Lower lobe of right lung (tissue), 2 donors: ENCODE results near the gene NEMP1. TPM values are rescaled to one million over a fixed set of nuclear protein-coding genes. Genes with fewer than 3 reads are reported as not detected.
A peak's percentile ranks its signal among the peaks of the same experiment; 100 is the strongest.

Experiments
- ATAC-seq, 2 donors: fragments of 200-7000 bp; cut with Tn5 transposase; one replicate each; pipeline ENCODE4 v1.9.1; 2020 to 2022; ENCODE audit warnings: mild to moderate bottlenecking in 2 of 2, moderate library complexity in 2 of 2
- DNase-seq: peaks from one replicate; pipeline ENCODE4 v3.0.0-alpha.2; 2020
- H3K27ac ChIP-seq: fragments of 200-600 bp; one replicate; pipeline ENCODE4 v1.8.0; 2022
- H3K27me3 ChIP-seq: fragments of 200-600 bp; one replicate; pipeline ENCODE4 v1.8.0; 2022; ENCODE audit warnings: low read depth
- H3K36me3 ChIP-seq: fragments of 200-600 bp; one replicate; pipeline ENCODE4 v1.8.0; 2022; ENCODE audit warnings: mild to moderate bottlenecking
- H3K4me1 ChIP-seq: fragments of 200-600 bp; one replicate; pipeline ENCODE4 v1.8.0; 2022
- H3K4me3 ChIP-seq: fragments of 200-600 bp; one replicate; pipeline ENCODE4 v1.8.0; 2022; ENCODE audit warnings: mild to moderate bottlenecking
- H3K9me3 ChIP-seq: fragments of 200-600 bp; one replicate; pipeline ENCODE4 v1.8.0; 2022
- CTCF ChIP-seq: fragments of 200-600 bp; IDR thresholded peaks from one replicate; pipeline ENCODE4 v1.8.0; 2022; ENCODE audit warnings: antibody characterized with exemption, mild to moderate bottlenecking
- intact Hi-C: fragments of 100-400 bp; cut with DNase I; formaldehyde crosslinking; loops from one replicate; pipeline ENCODE4 v1.11.0; 2022
- total RNA-seq: library from RNA; stranded (reverse); fragmentation: NEBNext Ultra II Directional; extraction: Animal tissue kit (Norgen Biotek cat#: 25700); gene quantifications from one replicate; pipeline ENCODE4 v1.2.1, GENCODE V29; 2021
- donor health status: DM: no; HTN: yes; CAD: no; lungs with severe emphysema.

The NEMP1 gene
- total RNA-seq, 1 donor from 2014 or later = 19.1 TPM

- Histone ChIP-seq H3K36me3 (no peaks in the 10 kb centered on the region), H3K27me3 (no peaks in the 10 kb centered on the region), H3K9me3 (no peaks in the 10 kb centered on the region), H3K4me3 (no peak overlapping the region), H3K4me1 (peaks cover 9% of the 10 kb centered on the region), H3K27ac (no peak overlapping the region)
- DNase-seq = no peak
- intact Hi-C loops = no loop called here
- ATAC-seq = no peak
- TF ChIP-seq CTCF = no peak
Measured at GRCh38 chr12:57049119-57049446, 29.5 kb downstream of the NEMP1 start.

DNA sequence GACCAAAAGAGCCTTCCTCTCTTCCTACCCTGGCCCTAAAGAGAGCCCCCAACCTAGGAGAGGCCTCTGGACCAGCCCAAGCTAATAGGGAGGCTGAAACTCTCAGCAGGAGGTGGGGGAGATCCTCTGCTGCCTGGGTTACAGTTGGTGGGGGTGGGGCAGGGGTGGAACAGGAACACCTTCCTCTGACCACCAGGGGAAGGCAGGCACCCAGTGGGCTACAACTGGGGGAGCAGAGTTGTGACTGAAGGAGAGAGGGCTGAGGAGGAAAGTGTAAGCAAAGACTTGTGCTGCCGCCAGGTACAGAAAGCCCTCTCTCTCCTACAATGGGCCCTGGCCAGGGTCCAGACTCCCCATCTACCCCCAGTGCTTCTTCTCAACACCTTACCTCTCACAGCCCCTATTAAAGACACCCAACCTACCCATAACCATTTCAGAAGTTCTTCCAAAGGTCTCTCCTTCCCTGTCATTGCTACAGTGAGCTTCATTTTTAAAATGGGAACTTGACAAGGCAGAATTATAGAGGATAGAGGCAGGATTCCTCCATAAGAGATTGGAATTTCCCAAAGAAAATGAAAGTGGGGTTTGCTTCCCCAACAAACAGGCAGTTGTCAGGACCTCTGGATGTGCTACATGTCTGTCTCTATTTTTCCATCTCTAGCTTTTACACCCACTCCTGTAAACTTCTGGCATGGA lies 30.0 kb downstream of the NEMP1 start:
- H3K27me3 ChIP-seq = no peaks in the 10 kb centered on the region
- ATAC-seq = no peak
- no peaks in the 10 kb centered on the region for H3K36me3 ChIP-seq
- no peaks in the 10 kb centered on the region for H3K9me3 ChIP-seq
- no peak overlapping the region for H3K27ac ChIP-seq
- no peak overlapping the region for H3K4me3 ChIP-seq
- no peak for DNase-seq
- intact Hi-C loops = no loop called here
- peaks cover 9% of the 10 kb centered on the region for H3K4me1 ChIP-seq
- TF ChIP-seq CTCF = no peak

DNA sequence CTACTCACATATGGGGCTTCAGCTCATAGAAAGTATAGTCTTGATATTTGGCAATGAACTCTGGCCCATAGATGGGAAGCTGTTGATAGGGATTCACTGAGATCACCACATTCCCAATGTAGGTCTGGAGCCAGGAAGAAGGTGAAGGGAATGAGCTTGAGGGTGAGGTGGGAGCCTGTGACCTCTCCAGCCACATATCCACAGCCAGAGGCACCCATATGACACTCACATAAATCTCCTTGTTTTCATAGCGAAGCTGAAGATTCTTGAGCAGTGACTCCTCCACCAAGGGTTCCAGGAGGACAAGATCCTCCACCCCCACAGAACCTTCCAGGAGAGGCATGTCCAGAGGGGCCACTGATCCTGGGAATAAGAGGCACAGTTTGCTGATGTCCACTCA lies 30.6 kb downstream of the NEMP1 start:
- ATAC-seq (no peak), DNase-seq (no peak)
- TF ChIP-seq CTCF = no peak
- intact Hi-C loops = no loop called here
- Histone ChIP-seq H3K36me3 (no peaks in the 10 kb centered on the region), H3K27ac (no peak overlapping the region), H3K9me3 (no peaks in the 10 kb centered on the region), H3K4me3 (no peak overlapping the region), H3K27me3 (no peaks in the 10 kb centered on the region), H3K4me1 (peaks cover 9% of the 10 kb centered on the region)

GRCh38 chr12:57046947-57047890 lies 31.4 kb downstream of the NEMP1 start:
- intact Hi-C loops = no loop called here
- DNase-seq = no peak
- H3K27me3 ChIP-seq = no peaks in the 10 kb centered on the region
- H3K4me1 ChIP-seq = peaks cover 9% of the 10 kb centered on the region
- no peak for TF ChIP-seq CTCF
- peak overlapping the region; percentile 38 for H3K27ac ChIP-seq
- H3K4me3 ChIP-seq = no peak overlapping the region
- no peaks in the 10 kb centered on the region for H3K36me3 ChIP-seq
- no peaks in the 10 kb centered on the region for H3K9me3 ChIP-seq
- ATAC-seq = peak; percentile 55 to 61

DNA sequence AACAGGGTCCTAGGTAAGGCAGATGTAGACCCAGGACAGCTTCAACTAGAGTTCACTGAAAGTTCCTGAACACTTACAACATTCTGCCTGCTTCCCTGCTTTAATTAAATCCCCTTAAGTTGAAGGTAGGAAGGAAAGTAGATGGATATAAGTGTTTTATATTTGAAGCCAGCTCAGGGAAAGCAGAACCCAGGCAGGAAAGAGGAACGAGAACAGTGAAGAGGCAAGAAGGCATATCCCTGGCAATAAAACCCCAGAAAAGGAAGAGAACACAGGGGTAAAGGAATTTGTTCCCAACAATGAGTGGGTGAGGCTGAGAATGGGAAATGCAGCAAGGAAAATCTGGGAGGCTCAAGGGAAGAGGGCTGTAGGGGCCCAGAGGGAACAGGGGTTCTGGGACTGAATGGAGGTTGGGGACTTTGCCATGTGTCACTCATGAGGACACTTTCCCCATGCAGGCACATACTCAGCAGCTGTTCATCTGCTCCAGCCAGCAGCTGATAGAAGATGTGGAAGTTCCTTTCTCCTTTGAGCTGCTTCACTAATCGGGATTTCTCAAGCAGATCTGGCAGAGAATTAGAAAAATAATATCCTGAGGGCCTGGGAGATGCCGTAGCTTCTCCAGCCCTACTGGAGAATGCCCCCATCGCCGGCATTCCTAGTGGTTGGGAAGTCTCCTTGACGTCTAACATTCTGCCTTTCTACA lies 32.4 kb downstream of the NEMP1 start:
- TF ChIP-seq CTCF = no peak
- DNase-seq (no peak), ATAC-seq (no peak)
- Histone ChIP-seq H3K9me3 (no peaks in the 10 kb centered on the region), H3K4me3 (no peak overlapping the region), H3K4me1 (peaks cover 9% of the 10 kb centered on the region), H3K27ac (no peak overlapping the region), H3K27me3 (no peaks in the 10 kb centered on the region), H3K36me3 (no peaks in the 10 kb centered on the region)
- intact Hi-C loops = no loop called here
